T-helper 17 cell (primary cell): ENCODE data around the gene CRHR1. TPM values are rescaled to one million over a fixed set of nuclear protein-coding genes. Genes with fewer than 3 reads are reported as not detected.
A peak's percentile ranks its signal among the peaks of the same experiment; 100 is the strongest.

Experiments
- ATAC-seq: fragments of 150-1000 bp; cut with Tn5 transposase; 2 replicates; pipeline ENCODE4 v1.10.0; 2021; ENCODE audit warnings: mild to moderate bottlenecking, moderate library complexity
- DNase-seq, 3 donors: peaks; one replicate each; pipeline versions ENCODE4 v3.0.0 to v3.0.0-alpha.2; 2020 to 2021
- H3K9me3 ChIP-seq: one replicate; pipeline ENCODE4 v1.7.0; 2013; ENCODE audit warnings: low read length, mild to moderate bottlenecking; ENCODE audit not compliant: control insufficient read depth, poor library complexity, severe bottlenecking
- H3K27ac Mint-ChIP-seq: one replicate; pipeline ENCODE4 v1.8.0; 2022; ENCODE audit warnings: mild to moderate bottlenecking, moderate library complexity, mixed read lengths
- H3K27me3 Mint-ChIP-seq: one replicate; pipeline ENCODE4 v1.8.0; 2022; ENCODE audit warnings: mixed read lengths
- H3K36me3 Mint-ChIP-seq: one replicate; pipeline ENCODE4 v1.8.0; 2022; ENCODE audit warnings: low read depth, mixed read lengths
- H3K4me1 Mint-ChIP-seq: one replicate; pipeline ENCODE4 v1.8.0; 2022; ENCODE audit warnings: mild to moderate bottlenecking, mixed read lengths
- H3K4me3 Mint-ChIP-seq: one replicate; pipeline ENCODE4 v1.8.0; 2022; ENCODE audit warnings: mild to moderate bottlenecking, moderate library complexity, mixed read lengths
- total RNA-seq, 4 donors: library from RNA in 2 of 4; stranded (reverse) in 2 of 4; gene quantifications; one replicate each; pipeline ENCODE4 v1.2.3 and lab custom pipeline; 2022 to 2026

CRHR1 gene
- total RNA-seq, 2 donors from 2014 or later: not detected

DNA sequence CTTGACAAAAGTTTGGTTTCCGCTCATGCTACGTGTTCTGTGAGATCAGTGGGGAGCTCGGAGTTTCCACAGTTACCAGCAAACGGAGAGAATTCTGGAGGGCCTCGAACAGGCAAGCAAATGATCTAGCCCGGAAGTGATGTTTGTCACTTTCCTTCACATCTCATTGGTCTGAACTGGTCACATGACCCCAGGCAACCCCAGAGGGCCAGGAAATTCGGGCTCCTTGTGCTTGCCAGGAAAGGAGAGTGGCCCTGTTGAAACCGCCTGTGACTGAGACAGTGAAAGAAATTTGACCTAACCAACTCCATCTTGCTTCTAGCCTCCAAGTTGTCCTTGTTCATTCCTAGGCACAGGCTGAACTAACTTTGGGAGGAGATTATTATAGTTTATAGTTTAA lies 83.6 kb downstream of the CRHR1 start:
- H3K36me3 Mint-ChIP-seq: peaks cover 5% of the 10 kb centered on the region
- H3K4me1 Mint-ChIP-seq: peaks cover 18% of the 10 kb centered on the region
- peaks cover 22% of the 10 kb centered on the region for H3K27me3 Mint-ChIP-seq
- DNase-seq (no peak), ATAC-seq (no peak)
- no peaks in the 10 kb centered on the region for H3K9me3 ChIP-seq
- no peak overlapping the region for H3K4me3 Mint-ChIP-seq
- no peak overlapping the region for H3K27ac Mint-ChIP-seq

DNA sequence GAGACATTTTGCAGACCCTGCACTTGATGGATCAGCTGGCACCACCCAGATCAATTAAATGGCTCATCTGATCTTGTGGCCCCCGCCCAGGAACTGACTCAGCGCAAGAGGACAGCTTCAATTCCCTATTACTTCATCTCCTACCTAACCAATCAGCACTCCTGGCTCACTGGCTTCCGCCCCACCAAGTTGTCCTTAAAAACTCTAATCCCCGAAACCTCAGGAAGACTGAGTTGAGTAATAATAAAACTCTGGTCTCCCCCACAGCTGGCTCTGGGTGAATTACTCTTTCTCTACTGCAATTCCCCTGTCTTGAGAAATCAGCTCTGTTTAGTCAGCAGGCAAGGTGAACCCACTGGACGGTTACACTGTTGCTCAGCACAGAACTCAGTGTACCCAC lies 84.2 kb downstream of the CRHR1 start:
- no peak for ATAC-seq
- H3K9me3 ChIP-seq: no peaks in the 10 kb centered on the region
- no peak for DNase-seq
- Mint-ChIP-seq H3K4me1 (peaks cover 22% of the 10 kb centered on the region), H3K27me3 (peaks cover 22% of the 10 kb centered on the region), H3K27ac (no peak overlapping the region), H3K36me3 (peaks cover 5% of the 10 kb centered on the region), H3K4me3 (no peak overlapping the region)

DNA sequence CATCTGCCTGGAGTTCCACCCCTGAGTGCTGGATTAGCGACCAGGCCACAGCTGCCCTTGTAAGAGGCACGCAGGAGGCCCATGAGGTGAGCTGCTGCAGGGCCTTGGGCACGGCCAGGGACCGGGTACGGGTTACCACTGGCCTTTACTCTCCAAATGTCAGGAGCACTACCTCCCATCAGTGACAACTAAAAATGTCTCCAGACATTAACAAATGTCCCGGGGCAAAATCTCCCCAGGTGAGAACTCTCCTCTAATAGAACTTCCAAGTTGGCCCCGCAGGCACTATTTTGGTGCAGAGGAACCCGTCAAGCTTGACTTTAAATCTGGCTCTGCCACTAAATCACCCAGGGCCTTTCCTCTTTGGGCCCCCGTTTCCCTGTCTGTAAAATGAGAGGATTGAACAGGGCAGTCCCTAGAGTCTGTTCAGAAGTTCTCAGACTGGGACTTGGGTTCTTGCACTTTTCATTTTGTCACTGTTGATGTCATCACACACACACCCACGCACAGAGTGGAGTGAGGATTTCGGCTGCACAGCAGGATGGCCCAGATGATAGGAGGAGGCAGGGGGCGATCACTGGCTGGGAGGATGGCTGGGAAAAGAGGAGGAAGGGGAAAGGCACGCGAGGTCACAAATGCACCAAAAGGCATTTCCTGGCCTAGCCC lies 85.7 kb downstream of the CRHR1 start:
- H3K27ac Mint-ChIP-seq: no peak overlapping the region
- no peak for ATAC-seq
- peaks cover 12% of the 10 kb centered on the region for H3K27me3 Mint-ChIP-seq

DNA sequence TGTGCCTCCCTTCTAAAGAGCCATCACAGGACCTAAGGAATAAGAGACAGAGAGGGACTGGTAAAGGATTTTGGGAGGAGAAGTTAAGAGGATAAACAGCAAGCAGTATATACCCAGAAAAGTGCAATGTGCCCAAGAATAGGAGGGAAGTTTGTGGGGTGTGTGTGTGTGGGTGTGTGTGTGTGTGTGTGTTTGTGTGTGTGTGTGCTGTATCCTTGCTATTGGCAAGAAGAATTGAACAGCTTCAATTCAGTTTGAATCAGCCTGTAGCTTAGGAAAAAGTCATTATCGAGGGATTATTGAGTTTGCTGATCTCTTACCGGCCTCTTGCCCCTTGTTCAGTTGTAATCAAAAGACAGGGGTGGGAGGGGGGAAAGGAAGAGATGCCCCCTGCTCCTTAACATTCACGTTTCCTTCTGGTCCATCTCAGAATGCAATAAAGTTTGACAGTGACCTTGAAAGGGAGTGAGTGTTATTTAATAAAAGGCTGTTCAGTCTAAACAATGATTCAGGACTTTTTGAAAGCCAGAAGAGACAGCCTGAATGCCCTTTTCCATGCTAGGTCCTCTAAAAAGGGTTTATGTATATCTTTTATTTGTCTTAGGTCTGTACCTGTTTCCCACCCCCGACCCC lies 86.3 kb downstream of the CRHR1 start:
- no peak overlapping the region for H3K4me3 Mint-ChIP-seq
- no peak overlapping the region for H3K27ac Mint-ChIP-seq
- no peak for ATAC-seq
- no peaks in the 10 kb centered on the region for H3K9me3 ChIP-seq
- H3K27me3 Mint-ChIP-seq: peaks cover 6% of the 10 kb centered on the region
- H3K4me1 Mint-ChIP-seq: peaks cover 18% of the 10 kb centered on the region
- no peaks in the 10 kb centered on the region for H3K36me3 Mint-ChIP-seq
- no peak for DNase-seq

More for the DNA sequence above, 85.7 kb downstream of the CRHR1 start:
- DNase-seq: no peak
- H3K36me3 Mint-ChIP-seq: no peaks in the 10 kb centered on the region
- no peaks in the 10 kb centered on the region for H3K9me3 ChIP-seq
- H3K4me1 Mint-ChIP-seq: peaks cover 18% of the 10 kb centered on the region
- H3K4me3 Mint-ChIP-seq: no peak overlapping the region

DNA sequence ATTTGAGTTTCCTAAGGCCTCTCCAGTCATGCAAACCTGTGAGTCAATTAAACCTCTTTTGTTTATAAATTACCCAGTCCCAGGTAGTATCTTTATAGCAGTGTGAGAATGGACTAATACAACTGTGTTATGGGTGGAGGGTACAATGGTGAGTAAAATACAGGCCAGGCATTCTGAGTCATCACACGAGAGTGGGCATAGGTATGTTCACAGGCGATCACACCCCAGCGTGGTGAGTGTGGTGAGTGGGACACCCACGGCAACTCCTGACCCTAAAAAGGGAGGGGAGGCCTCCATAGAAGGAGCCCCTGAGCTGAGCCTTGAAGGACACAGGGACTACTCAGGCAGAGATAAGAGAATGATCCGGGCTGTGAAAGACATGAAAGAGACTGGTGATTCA lies 87.6 kb downstream of the CRHR1 start:
- peak overlapping the region; percentile 61 for H3K27ac Mint-ChIP-seq

DNA sequence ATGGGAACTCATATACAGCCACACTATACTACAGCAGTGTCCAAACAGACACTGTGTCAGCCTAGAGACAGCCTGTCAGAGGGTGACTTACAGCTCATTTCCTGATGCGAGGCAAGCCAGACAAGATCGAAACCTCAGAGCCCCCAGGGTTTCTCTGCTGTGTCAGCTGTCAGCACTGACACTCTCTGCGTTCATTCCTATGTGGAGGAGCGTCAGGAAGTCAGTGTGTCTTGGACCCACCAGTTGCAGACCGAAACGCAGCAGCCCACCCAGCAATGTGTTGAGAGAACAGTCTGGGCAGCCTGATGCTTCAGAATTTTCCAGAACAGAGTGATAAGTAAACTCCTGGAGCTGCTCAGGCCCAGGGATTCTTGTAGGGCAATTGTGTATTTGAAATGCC lies 89.6 kb downstream of the CRHR1 start:
- Mint-ChIP-seq H3K4me1 (peaks cover 12% of the 10 kb centered on the region), H3K27me3 (no peaks in the 10 kb centered on the region), H3K27ac (peak overlapping the region; percentile 90), H3K36me3 (no peaks in the 10 kb centered on the region), H3K4me3 (peak overlapping the region; percentile 82)
- no peaks in the 10 kb centered on the region for H3K9me3 ChIP-seq
- DNase-seq (peak in 1 of 3 donors; percentile 28), ATAC-seq (peak; percentile 89)

More for the DNA sequence above, 87.6 kb downstream of the CRHR1 start:
- H3K27me3 Mint-ChIP-seq: no peaks in the 10 kb centered on the region
- no peak for ATAC-seq
- H3K36me3 Mint-ChIP-seq: no peaks in the 10 kb centered on the region
- peaks cover 18% of the 10 kb centered on the region for H3K4me1 Mint-ChIP-seq
- no peaks in the 10 kb centered on the region for H3K9me3 ChIP-seq
- no peak overlapping the region for H3K4me3 Mint-ChIP-seq
- DNase-seq: no peak

DNA sequence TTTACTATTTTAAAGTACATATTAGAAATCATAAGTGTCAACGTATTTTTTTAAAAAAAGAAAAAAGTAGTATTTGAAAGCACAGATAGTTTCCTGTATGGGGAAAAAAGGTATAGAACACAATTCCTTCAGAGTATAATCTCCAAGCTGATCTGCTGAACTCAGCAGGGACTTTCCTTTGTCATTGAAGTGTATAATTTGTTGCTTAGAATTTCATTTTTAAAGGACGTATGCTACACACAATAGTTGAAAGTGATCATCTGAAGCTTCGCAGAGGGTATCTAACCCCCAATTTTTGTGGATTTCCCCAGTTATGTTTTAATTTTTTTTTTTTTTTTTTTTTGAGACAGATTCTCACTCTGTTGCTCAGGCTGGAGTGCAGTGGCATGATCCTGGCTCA lies 90.0 kb downstream of the CRHR1 start:
- Mint-ChIP-seq H3K4me3 (no peak overlapping the region), H3K4me1 (peaks cover 12% of the 10 kb centered on the region), H3K27ac (peak overlapping the region; percentile 90), H3K27me3 (no peaks in the 10 kb centered on the region), H3K36me3 (no peaks in the 10 kb centered on the region)
- H3K9me3 ChIP-seq: no peaks in the 10 kb centered on the region
- peak; percentile 87 for ATAC-seq
- no peak for DNase-seq

DNA sequence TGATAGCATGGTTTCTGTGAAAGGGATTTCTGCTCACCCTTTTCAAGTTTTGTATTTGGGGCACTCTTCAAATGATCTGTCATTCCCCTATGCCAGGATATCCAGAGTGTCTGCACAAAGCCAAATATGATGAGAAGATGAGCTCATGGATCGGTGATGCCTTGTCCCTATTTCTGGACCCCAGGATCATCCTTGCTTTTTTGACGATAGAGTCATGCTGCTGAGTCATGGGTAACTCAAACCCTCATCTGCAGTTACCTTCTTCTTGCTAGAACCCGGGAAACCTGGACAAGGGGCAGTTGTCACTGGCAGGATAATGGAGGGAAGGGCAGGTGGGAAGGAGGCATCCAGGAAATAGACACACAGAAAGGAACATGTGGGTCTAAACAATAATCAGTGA lies 92.4 kb downstream of the CRHR1 start:
- no peaks in the 10 kb centered on the region for H3K36me3 Mint-ChIP-seq
- H3K9me3 ChIP-seq: no peaks in the 10 kb centered on the region

DNA sequence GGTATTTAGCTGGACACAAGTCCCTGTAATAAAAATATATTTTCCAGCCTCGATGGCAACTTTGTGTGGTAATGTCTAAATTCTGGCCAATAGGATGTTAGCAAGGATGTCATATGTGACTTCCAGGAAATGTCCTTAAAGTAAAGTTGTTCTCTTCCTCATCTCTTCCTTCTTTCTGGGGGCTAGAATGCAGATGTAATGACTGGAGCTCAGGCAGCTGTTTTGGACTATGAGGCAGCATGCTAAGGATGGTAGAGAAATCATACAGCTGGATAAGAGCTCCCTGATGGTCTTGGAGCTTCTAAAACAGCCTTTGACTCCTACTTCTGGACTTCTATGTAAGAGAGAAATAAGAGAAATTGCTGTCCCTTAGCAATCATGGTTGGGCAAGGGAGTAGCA lies 93.3 kb downstream of the CRHR1 start:
- peaks cover 10% of the 10 kb centered on the region for H3K4me1 Mint-ChIP-seq
- H3K27ac Mint-ChIP-seq: no peak overlapping the region
- no peaks in the 10 kb centered on the region for H3K9me3 ChIP-seq

More for the DNA sequence above, 92.4 kb downstream of the CRHR1 start:
- Mint-ChIP-seq H3K4me3 (no peak overlapping the region), H3K27ac (no peak overlapping the region), H3K4me1 (peaks cover 10% of the 10 kb centered on the region), H3K27me3 (peaks cover 4% of the 10 kb centered on the region)
- no peak for ATAC-seq
- DNase-seq: no peak

DNA sequence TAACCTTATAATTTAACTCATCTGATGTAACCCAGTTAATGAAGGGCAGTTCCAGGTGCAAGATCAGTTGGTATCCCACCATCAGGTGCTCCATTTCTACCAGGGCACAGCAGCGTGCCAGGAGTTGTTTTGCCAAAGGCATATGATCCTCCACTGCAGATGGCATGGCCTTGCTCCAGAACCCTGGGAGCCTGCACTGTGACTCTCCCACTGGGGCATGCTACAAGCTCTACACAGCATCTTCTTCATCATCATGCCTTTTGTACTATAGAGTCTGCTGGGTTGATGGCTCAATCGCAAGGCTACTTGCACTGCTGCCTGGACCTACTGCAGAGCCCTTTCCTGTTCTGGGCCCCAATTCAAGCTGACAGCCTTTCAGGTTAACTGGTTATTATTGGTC lies 98.9 kb downstream of the CRHR1 start:
- peaks cover 2% of the 10 kb centered on the region for H3K4me1 Mint-ChIP-seq
- H3K27ac Mint-ChIP-seq: no peak overlapping the region
- ATAC-seq: no peak
- H3K27me3 Mint-ChIP-seq: peaks cover 4% of the 10 kb centered on the region
- no peak for DNase-seq
- no peak overlapping the region for H3K4me3 Mint-ChIP-seq
- H3K9me3 ChIP-seq: no peaks in the 10 kb centered on the region
- H3K36me3 Mint-ChIP-seq: no peaks in the 10 kb centered on the region

More for the DNA sequence above, 93.3 kb downstream of the CRHR1 start:
- no peak for ATAC-seq
- no peak for DNase-seq
- Mint-ChIP-seq H3K4me3 (no peak overlapping the region), H3K36me3 (no peaks in the 10 kb centered on the region), H3K27me3 (peaks cover 4% of the 10 kb centered on the region)

Other genes with a start within 250 kb of the CRHR1 start
- gene SPPL2C, start 60.6 kb downstream of the CRHR1 start, total RNA-seq: not detected
- gene MAPT, start 110.2 kb downstream of the CRHR1 start, total RNA-seq: 1 to 10 TPM; 1.2 to 2.3 TPM
- gene STH, start 214.9 kb downstream of the CRHR1 start, total RNA-seq: not detected